ENCODE measurements around the gene ITGA3.

The ITGA3 gene

GRCh38 chr17:50062293-50063243, 6.7 kb downstream of the ITGA3 start:
- intact Hi-C loops (cut with DNase I; ENCODE audit: low total_unique reads), result loop anchor here (5.0 kb wide), 1 partner anchor 35 kb away; no protein-coding TSS in a partner anchor
- H3K4me1 ChIP-seq, result peaks cover 0 to 96% (median 88%) of the 10 kb centered on the region in 4 donors
- TF ChIP-seq CTCF (IDR thresholded peaks at IDR 0.05), result no peak
- peak overlapping the region; percentile 97 to 99 for H3K27ac ChIP-seq
- H3K9me3 ChIP-seq, result no peaks in the 10 kb centered on the region
- peak; percentile 72 to 93 for DNase-seq
- H3K4me3 ChIP-seq, result peak overlapping the region in 1 of 2 donors; percentile 95
- H3K36me3 ChIP-seq, result peaks cover 6 to 7% (median 6%) of the 10 kb centered on the region in 3 donors
- H3K27me3 ChIP-seq, result no peaks in the 10 kb centered on the region

- intact Hi-C loops (cut with DNase I; ENCODE audit: low total_unique reads), result loop anchor here (5.0 kb wide), 1 partner anchor 36 kb away; no protein-coding TSS in a partner anchor
- TF ChIP-seq CTCF (IDR thresholded peaks at IDR 0.05), result no peak
- Histone ChIP-seq H3K4me1 (peaks cover 0 to 94% (median 80%) of the 10 kb centered on the region in 4 donors), H3K4me3 (no peak overlapping the region), H3K36me3 (peaks cover 16 to 18% (median 17%) of the 10 kb centered on the region in 3 donors), H3K9me3 (no peaks in the 10 kb centered on the region), H3K27me3 (no peaks in the 10 kb centered on the region), H3K27ac (peak overlapping the region; percentile 97 to 99)
- DNase-seq, result no peak
Measured at GRCh38 chr17:50063561-50064252, 7.8 kb downstream of the ITGA3 start.

- H3K4me1 ChIP-seq, result peaks cover 0 to 87% (median 73%) of the 10 kb centered on the region in 4 donors
- TF ChIP-seq CTCF (IDR thresholded peaks at IDR 0.05), result no peak
- peaks cover 23 to 25% (median 24%) of the 10 kb centered on the region in 3 donors for H3K36me3 ChIP-seq
- H3K27ac ChIP-seq, result peak overlapping the region; percentile 97 to 99
- H3K9me3 ChIP-seq, result no peaks in the 10 kb centered on the region
- intact Hi-C loops (cut with DNase I; ENCODE audit: low total_unique reads), result loop anchor here (5.0 kb wide), 1 partner anchor 37 kb away; no protein-coding TSS in a partner anchor
- no peaks in the 10 kb centered on the region for H3K27me3 ChIP-seq
- H3K4me3 ChIP-seq, result no peak overlapping the region
- DNase-seq, result peak; percentile 69 to 92
Measured at GRCh38 chr17:50064253-50065001, 8.5 kb downstream of the ITGA3 start.

- no peak for DNase-seq
- Histone ChIP-seq H3K9me3 (no peaks in the 10 kb centered on the region), H3K36me3 (peaks cover 29 to 31% (median 30%) of the 10 kb centered on the region in 3 donors), H3K27ac (peak overlapping the region; percentile 97 to 99), H3K27me3 (no peaks in the 10 kb centered on the region), H3K4me3 (no peak overlapping the region), H3K4me1 (peaks cover 0 to 82% (median 68%) of the 10 kb centered on the region in 4 donors)
- intact Hi-C loops (cut with DNase I; ENCODE audit: low total_unique reads), result no loop called here
- no peak for TF ChIP-seq CTCF (IDR thresholded peaks at IDR 0.05)
Measured at GRCh38 chr17:50065056-50065455, 9.1 kb downstream of the ITGA3 start.

GRCh38 chr17:50066995-50067394, 11.1 kb downstream of the ITGA3 start:
- H3K9me3 ChIP-seq, result no peaks in the 10 kb centered on the region
- intact Hi-C loops (cut with DNase I; ENCODE audit: low total_unique reads), result no loop called here
- peak overlapping the region; percentile 97 to 99 for H3K27ac ChIP-seq
- H3K27me3 ChIP-seq, result no peaks in the 10 kb centered on the region
- no peak for TF ChIP-seq CTCF (IDR thresholded peaks at IDR 0.05)
- H3K4me3 ChIP-seq, result no peak overlapping the region
- DNase-seq, result no peak
- H3K36me3 ChIP-seq, result peaks cover 48 to 49% (median 48%) of the 10 kb centered on the region in 3 donors
- peaks cover 0 to 64% (median 49%) of the 10 kb centered on the region in 4 donors for H3K4me1 ChIP-seq

All from tibial artery (tissue), 4 donors.